ENCODE results near the gene ECM2. TPM values are rescaled to one million over a fixed set of nuclear protein-coding genes. Genes with fewer than 3 reads are reported as not detected.

Gene ECM2
- total RNA-seq, 1 donor: 62.2 TPM

- no peaks in the 10 kb centered on the region for H3K9me3 ChIP-seq (ENCODE audit: low read depth, low read length)
- TF ChIP-seq, protein P1, sequence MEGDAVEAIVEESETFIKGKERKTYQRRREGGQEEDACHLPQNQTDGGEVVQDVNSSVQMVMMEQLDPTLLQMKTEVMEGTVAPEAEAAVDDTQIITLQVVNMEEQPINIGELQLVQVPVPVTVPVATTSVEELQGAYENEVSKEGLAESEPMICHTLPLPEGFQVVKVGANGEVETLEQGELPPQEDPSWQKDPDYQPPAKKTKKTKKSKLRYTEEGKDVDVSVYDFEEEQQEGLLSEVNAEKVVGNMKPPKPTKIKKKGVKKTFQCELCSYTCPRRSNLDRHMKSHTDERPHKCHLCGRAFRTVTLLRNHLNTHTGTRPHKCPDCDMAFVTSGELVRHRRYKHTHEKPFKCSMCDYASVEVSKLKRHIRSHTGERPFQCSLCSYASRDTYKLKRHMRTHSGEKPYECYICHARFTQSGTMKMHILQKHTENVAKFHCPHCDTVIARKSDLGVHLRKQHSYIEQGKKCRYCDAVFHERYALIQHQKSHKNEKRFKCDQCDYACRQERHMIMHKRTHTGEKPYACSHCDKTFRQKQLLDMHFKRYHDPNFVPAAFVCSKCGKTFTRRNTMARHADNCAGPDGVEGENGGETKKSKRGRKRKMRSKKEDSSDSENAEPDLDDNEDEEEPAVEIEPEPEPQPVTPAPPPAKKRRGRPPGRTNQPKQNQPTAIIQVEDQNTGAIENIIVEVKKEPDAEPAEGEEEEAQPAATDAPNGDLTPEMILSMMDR (IDR thresholded peaks at IDR 0.05; ENCODE audit: extremely low read depth, low read depth, low read length): no peak
- H4K20me1 ChIP-seq (ENCODE audit: insufficient read depth, low read length): no peaks in the 10 kb centered on the region
- DNase-seq (ENCODE audit: insufficient read length, low spot score, missing footprints): no peak
- H3K4me3 ChIP-seq (ENCODE audit: insufficient read depth, low read length): no peak overlapping the region
- no peak overlapping the region for H2AFZ ChIP-seq (ENCODE audit: low read length)
- H3K4me1 ChIP-seq (ENCODE audit: insufficient read depth, low read length): peaks cover 26% of the 10 kb centered on the region
- no peaks in the 10 kb centered on the region for H3K79me2 ChIP-seq (ENCODE audit: insufficient read depth, low read length)
- no peaks in the 10 kb centered on the region for H3K27me3 ChIP-seq (ENCODE audit: insufficient read depth, low read length)
- no peak overlapping the region for H3K27ac ChIP-seq (ENCODE audit: low read depth, low read length)
- H3K4me2 ChIP-seq (ENCODE audit: insufficient read depth, low read length): no peak overlapping the region
- H3K36me3 ChIP-seq (ENCODE audit: insufficient read depth, low read length): no peaks in the 10 kb centered on the region
Observed at GRCh38 chr9:92564504-92564903, 28.7 kb upstream of the ECM2 start.

DNA sequence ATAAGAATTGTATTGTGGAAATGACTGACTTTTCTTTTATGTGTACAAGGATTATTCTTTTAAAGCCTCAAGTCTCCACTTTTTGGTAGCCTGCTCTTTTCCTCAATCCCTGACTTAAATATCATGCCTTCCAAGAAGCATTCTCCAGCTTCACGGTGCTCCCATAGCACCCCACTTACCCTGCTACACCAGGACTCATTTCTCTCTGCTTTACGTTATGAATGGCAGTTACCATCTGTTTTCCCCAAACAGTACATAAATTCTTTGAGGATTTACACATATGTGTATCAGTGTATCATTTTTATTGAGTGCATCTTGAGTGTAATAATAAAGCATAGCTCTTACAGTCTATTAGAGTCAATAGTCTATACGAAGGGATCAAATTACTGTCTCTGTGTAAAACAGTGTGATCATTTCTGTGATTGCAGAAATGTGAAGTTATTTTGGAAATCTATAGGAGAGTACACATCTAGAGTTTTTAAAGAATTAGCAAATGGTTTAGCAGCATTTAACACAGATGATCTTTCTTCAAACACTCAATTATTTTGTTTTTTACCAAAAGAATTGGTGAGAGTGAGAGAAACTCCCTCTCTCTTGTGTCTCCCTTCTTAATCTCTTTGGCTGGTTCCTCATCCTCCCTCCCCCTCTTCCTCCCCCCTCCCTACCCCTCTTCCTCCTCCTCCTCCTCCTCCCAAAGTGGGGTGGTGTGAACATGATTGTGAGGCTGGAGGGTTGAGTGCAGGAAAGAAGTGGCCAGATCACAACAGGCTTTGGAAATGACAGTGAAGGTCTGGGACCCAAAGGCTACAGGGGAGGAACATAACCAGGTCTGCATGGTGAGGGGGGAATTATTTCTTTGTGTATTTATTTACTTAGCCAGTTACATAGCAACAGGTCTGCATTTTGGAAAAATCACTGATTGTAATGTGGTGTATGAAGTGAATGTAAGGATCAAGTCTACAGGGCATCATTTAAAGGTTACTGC lies 27.6 kb upstream of the ECM2 start:
- Histone ChIP-seq H4K20me1 (ENCODE audit: insufficient read depth, low read length) (no peaks in the 10 kb centered on the region), H3K27me3 (ENCODE audit: insufficient read depth, low read length) (no peaks in the 10 kb centered on the region), H3K36me3 (ENCODE audit: insufficient read depth, low read length) (no peaks in the 10 kb centered on the region), H3K79me2 (ENCODE audit: insufficient read depth, low read length) (no peaks in the 10 kb centered on the region), H2AFZ (ENCODE audit: low read length) (no peak overlapping the region), H3K9me3 (ENCODE audit: low read depth, low read length) (no peaks in the 10 kb centered on the region), H3K4me3 (ENCODE audit: insufficient read depth, low read length) (no peak overlapping the region), H3K27ac (ENCODE audit: low read depth, low read length) (no peak overlapping the region), H3K4me2 (ENCODE audit: insufficient read depth, low read length) (no peak overlapping the region), H3K4me1 (ENCODE audit: insufficient read depth, low read length) (peaks cover 26% of the 10 kb centered on the region)
- TF ChIP-seq, protein P1 (IDR thresholded peaks at IDR 0.05; ENCODE audit: extremely low read depth, low read depth, low read length): no peak
- DNase-seq (ENCODE audit: insufficient read length, low spot score, missing footprints): no peak

DNA sequence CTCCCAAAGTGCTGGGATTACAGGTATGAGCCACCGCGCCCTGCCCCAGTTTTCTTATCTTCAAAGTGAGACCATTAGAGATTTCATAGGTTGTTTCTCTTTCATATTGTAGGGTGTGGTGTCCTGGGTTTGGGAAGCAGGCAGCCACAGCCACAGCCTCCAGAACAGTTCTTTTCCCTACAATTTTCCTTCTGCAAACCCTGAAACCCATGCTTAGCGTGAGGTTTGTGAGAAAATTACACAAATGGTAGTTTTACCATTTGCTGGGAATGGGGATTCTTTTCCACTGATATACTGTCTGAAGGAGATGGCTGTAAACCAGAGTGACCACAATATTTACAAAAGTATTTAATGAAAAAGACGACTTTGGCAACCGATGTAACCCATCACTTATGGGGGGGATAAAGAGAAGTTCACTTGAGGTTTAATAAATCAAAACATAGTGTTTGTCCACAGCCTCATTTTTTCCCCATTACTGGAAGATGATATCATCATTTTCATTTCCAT lies 26.7 kb upstream of the ECM2 start:
- no peak for DNase-seq (ENCODE audit: insufficient read length, low spot score, missing footprints)
- Histone ChIP-seq H3K27ac (ENCODE audit: low read depth, low read length) (no peak overlapping the region), H3K79me2 (ENCODE audit: insufficient read depth, low read length) (no peaks in the 10 kb centered on the region), H3K36me3 (ENCODE audit: insufficient read depth, low read length) (no peaks in the 10 kb centered on the region), H3K4me3 (ENCODE audit: insufficient read depth, low read length) (no peak overlapping the region), H3K4me1 (ENCODE audit: insufficient read depth, low read length) (peaks cover 26% of the 10 kb centered on the region), H4K20me1 (ENCODE audit: insufficient read depth, low read length) (no peaks in the 10 kb centered on the region), H3K9me3 (ENCODE audit: low read depth, low read length) (no peaks in the 10 kb centered on the region), H3K4me2 (ENCODE audit: insufficient read depth, low read length) (peak overlapping the region; percentile 28), H2AFZ (ENCODE audit: low read length) (peak overlapping the region; percentile 33), H3K27me3 (ENCODE audit: insufficient read depth, low read length) (no peaks in the 10 kb centered on the region)
- TF ChIP-seq, protein P1 (IDR thresholded peaks at IDR 0.05; ENCODE audit: extremely low read depth, low read depth, low read length): no peak
